AG09319 (cell line): Measurements from ENCODE around the gene TTC23.

ENCODE experiments used
- DNase-seq: peaks from one replicate; pipeline ENCODE4 v3.0.0-alpha.2; 2010; ENCODE audit warnings: low read depth; ENCODE audit errors: extremely low read depth
- TF ChIP-seq, protein P1 (sequence below): IDR thresholded peaks from 2 replicates; pipeline ENCODE4 v1.5.1; 2011; ENCODE audit warnings: low read depth, mild to moderate bottlenecking, inconsistent platforms, low read length, moderate library complexity

Gene TTC23

GRCh38 chr15:99108993-99109392 is 140.4 kb downstream of the TTC23 start:
- no peak for DNase-seq
- TF ChIP-seq, protein P1, sequence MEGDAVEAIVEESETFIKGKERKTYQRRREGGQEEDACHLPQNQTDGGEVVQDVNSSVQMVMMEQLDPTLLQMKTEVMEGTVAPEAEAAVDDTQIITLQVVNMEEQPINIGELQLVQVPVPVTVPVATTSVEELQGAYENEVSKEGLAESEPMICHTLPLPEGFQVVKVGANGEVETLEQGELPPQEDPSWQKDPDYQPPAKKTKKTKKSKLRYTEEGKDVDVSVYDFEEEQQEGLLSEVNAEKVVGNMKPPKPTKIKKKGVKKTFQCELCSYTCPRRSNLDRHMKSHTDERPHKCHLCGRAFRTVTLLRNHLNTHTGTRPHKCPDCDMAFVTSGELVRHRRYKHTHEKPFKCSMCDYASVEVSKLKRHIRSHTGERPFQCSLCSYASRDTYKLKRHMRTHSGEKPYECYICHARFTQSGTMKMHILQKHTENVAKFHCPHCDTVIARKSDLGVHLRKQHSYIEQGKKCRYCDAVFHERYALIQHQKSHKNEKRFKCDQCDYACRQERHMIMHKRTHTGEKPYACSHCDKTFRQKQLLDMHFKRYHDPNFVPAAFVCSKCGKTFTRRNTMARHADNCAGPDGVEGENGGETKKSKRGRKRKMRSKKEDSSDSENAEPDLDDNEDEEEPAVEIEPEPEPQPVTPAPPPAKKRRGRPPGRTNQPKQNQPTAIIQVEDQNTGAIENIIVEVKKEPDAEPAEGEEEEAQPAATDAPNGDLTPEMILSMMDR, result no peak

- no peak for DNase-seq
- TF ChIP-seq, protein P1, result no peak
Measured at GRCh38 chr15:99106417-99107220, 142.8 kb downstream of the TTC23 start.

GRCh38 chr15:99105514-99106341 is 143.7 kb downstream of the TTC23 start:
- no peak for DNase-seq

GRCh38 chr15:99104788-99105513 is 144.4 kb downstream of the TTC23 start, which contains the start of gene SYNM:
Gene SYNM, plus strand, starts transcription at chr15:99105080. Its CDS starts 120 bp downstream, at chr15:99105200.
- DNase-seq, result no peak
- TF ChIP-seq, protein P1, result peak; percentile 30

More at GRCh38 chr15:99105514-99106341, 143.7 kb downstream of the TTC23 start:
- TF ChIP-seq, protein P1, result no peak; the same call in 1 of the 2 replicates

- DNase-seq, result no peak
- TF ChIP-seq, protein P1, result no peak
Measured at GRCh38 chr15:99103279-99103678, 146.1 kb downstream of the TTC23 start.

DNA sequence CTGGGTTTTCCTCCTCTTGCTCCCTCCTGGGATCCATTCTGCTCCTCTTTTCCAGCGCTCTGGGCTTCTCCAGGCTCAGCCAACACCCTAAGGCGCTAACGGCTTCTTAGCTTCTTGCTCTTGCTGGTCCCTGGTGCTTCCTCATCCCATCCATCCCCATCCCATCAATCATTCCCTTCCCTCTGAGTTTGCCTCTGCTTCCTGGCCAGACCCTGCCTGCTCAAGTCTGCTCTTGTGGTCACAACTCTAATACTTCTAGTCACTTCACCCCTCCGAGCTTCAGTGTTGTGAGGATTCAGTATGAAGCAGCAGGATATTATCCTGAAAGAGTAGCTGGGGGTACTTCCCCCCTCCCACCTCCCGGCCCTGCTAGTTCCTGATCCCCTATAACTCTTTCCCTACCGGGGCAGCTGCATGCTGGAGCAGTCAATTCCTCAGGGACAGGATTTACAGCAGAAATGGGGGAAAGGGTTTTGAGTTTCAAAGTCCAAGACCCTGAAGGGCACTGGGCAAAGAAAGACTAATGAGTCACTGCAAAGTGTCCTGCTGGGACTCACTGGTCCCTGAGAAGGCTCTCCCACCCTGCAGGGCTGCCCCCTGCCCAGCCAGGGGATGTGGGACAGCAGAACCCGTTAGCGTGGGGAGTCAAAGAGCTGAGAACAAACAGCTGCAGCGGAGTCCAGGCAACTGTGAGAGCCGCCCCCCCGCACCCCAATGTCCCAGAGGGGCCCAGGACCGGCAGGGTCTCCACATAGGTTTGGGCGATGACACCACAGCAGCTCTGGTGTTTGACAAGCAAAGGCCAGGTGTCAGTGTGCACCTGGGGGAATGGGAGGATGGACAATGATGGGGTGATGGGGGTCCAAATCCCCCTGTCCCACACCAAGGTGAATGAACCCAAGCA is 146.8 kb downstream of the TTC23 start:
- TF ChIP-seq, protein P1, result no peak
- no peak for DNase-seq
